Measurements from ENCODE around the gene PTPRJ.

GRCh38 chr11:48043111-48043990, 63.0 kb downstream of the PTPRJ start:
- TF ChIP-seq, protein P1, sequence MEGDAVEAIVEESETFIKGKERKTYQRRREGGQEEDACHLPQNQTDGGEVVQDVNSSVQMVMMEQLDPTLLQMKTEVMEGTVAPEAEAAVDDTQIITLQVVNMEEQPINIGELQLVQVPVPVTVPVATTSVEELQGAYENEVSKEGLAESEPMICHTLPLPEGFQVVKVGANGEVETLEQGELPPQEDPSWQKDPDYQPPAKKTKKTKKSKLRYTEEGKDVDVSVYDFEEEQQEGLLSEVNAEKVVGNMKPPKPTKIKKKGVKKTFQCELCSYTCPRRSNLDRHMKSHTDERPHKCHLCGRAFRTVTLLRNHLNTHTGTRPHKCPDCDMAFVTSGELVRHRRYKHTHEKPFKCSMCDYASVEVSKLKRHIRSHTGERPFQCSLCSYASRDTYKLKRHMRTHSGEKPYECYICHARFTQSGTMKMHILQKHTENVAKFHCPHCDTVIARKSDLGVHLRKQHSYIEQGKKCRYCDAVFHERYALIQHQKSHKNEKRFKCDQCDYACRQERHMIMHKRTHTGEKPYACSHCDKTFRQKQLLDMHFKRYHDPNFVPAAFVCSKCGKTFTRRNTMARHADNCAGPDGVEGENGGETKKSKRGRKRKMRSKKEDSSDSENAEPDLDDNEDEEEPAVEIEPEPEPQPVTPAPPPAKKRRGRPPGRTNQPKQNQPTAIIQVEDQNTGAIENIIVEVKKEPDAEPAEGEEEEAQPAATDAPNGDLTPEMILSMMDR (optimal IDR thresholded peaks at IDR 0.05 in 1 of 3, IDR thresholded peaks at IDR 0.05 in 1 of 3, conservative IDR thresholded peaks at IDR 0.05 in 1 of 3; ENCODE audit: extremely low read depth in 1 of 3, insufficient read depth in 2 of 3, low read length in 3 of 3), result no peak
- TF ChIP-seq EZH2 (IDR thresholded peaks at IDR 0.05; ENCODE audit: low read length), result no peak
